CD4-positive, alpha-beta T cell treated with Interleukin-1 beta for 1 hour (primary cell): ENCODE data around the gene EXD3.
"Not testable (repeated sequence)": the region's sequence is repeated elsewhere in the genome, so short reads cannot be mapped to it uniquely, and the experiment has no call there.

Experiments
- DNase-seq, 2 donors: peaks; one replicate each; pipeline ENCODE4 v3.0.0-alpha.2; 2020 to 2022

Gene EXD3

GRCh38 chr9:137354845-137355760, 67.9 kb downstream of the EXD3 start:
- no peak for DNase-seq

GRCh38 chr9:137354153-137354844, 68.7 kb downstream of the EXD3 start:
- DNase-seq: no peak

- no peak for DNase-seq
Observed at GRCh38 chr9:137353223-137354152, 69.5 kb downstream of the EXD3 start.

GRCh38 chr9:137352511-137353222, 70.3 kb downstream of the EXD3 start:
- DNase-seq: no peak

GRCh38 chr9:137351781-137352501, 71.0 kb downstream of the EXD3 start:
- no peak for DNase-seq

GRCh38 chr9:137350696-137351584, 72.0 kb downstream of the EXD3 start:
- no peak for DNase-seq

GRCh38 chr9:137349471-137350033, 73.4 kb downstream of the EXD3 start:
- no peak for DNase-seq

GRCh38 chr9:137348769-137349470, 74.0 kb downstream of the EXD3 start:
- no peak for DNase-seq

GRCh38 chr9:137347928-137348327, 75.0 kb downstream of the EXD3 start:
- DNase-seq: no peak

GRCh38 chr9:137342482-137342881, 80.5 kb downstream of the EXD3 start:
- DNase-seq: no peak

- DNase-seq: no peak
Observed at GRCh38 chr9:137341227-137341626, 81.7 kb downstream of the EXD3 start.

GRCh38 chr9:137339908-137340462, 83.0 kb downstream of the EXD3 start:
- DNase-seq: not testable (repeated sequence)

GRCh38 chr9:137339045-137339907, 83.7 kb downstream of the EXD3 start:
- no peak for DNase-seq

- no peak for DNase-seq
Observed at GRCh38 chr9:137336735-137337134, 86.2 kb downstream of the EXD3 start.

GRCh38 chr9:137333016-137333671, 89.8 kb downstream of the EXD3 start:
- DNase-seq: no peak

- DNase-seq: no peak
Observed at GRCh38 chr9:137331929-137332328, 91.0 kb downstream of the EXD3 start.

- no peak for DNase-seq
Observed at GRCh38 chr9:137330689-137331088, 92.3 kb downstream of the EXD3 start.

- not testable (repeated sequence) for DNase-seq
Observed at GRCh38 chr9:137329590-137329989, 93.4 kb downstream of the EXD3 start.
